Measurements from ENCODE around the gene ERMP1.

Gene ERMP1

GRCh38 chr9:5820425-5820824 is 12.5 kb downstream of the ERMP1 start:
- peaks cover 0 to 3% of the 10 kb centered on the region in 2 donors for H3K36me3 ChIP-seq (replicated peaks in 1 of 2; ENCODE audit: control insufficient read depth in 2 of 2, insufficient read depth in 2 of 2, low read length in 2 of 2)
- no peak overlapping the region for H3K23ac ChIP-seq (ENCODE audit: low read depth, low read length, poor library complexity)
- H2BK12ac ChIP-seq (ENCODE audit: low read length) = no peak overlapping the region
- no peak overlapping the region for H2AFZ ChIP-seq (ENCODE audit: low read length)
- no peak overlapping the region for H3K14ac ChIP-seq (ENCODE audit: low read length)
- H3K79me1 ChIP-seq (ENCODE audit: low read depth, low read length) = peaks cover 2% of the 10 kb centered on the region
- no peak overlapping the region for H3K4ac ChIP-seq (ENCODE audit: low read length)
- no peak overlapping the region for H4K8ac ChIP-seq (ENCODE audit: low read depth, low read length)
- no peak overlapping the region for H3K9ac ChIP-seq (ENCODE audit: low read depth, low read length, poor library complexity)
- no peak overlapping the region for H2BK120ac ChIP-seq (ENCODE audit: low read depth, low read length)
- no peak overlapping the region for H3K4me3 ChIP-seq (ENCODE audit: low read length in 2 of 2)
- H3K9me3 ChIP-seq (replicated peaks in 1 of 2; ENCODE audit: control insufficient read depth in 2 of 2, insufficient read depth in 1 of 2, low read depth in 1 of 2, low read length in 2 of 2) = no peaks in the 10 kb centered on the region
- H3K4me1 ChIP-seq (ENCODE audit: control insufficient read depth in 2 of 2, insufficient read depth in 1 of 2, low read depth in 1 of 2, low read length in 2 of 2) = no peaks in the 10 kb centered on the region
- H3K27me3 ChIP-seq (ENCODE audit: control insufficient read depth in 3 of 3, insufficient read depth in 3 of 3, low read depth in 1 of 3, low read length in 3 of 3) = no peaks in the 10 kb centered on the region
- no peak overlapping the region for H2BK15ac ChIP-seq (ENCODE audit: low read length)
- H2BK5ac ChIP-seq (ENCODE audit: low read length) = no peak overlapping the region
- no peak overlapping the region for H2AK5ac ChIP-seq (ENCODE audit: low read depth, low read length)
- H3K4me2 ChIP-seq (ENCODE audit: insufficient read depth, low read length, poor library complexity, severe bottlenecking) = no peak overlapping the region
- no peak overlapping the region for H3K27ac ChIP-seq (replicated peaks; ENCODE audit: low read length)
- WGBS, 2 donors (ENCODE audit: extremely low coverage in 2 of 2, insufficient read length in 2 of 2, insufficient replicate concordance in 1 of 2) = no CpG with 5 or more reads among the region's 1 CpG
- DNase-seq (ENCODE audit: low spot score) = no peak
- no peak overlapping the region for H3K18ac ChIP-seq (ENCODE audit: low read length)
- H4K91ac ChIP-seq (ENCODE audit: low read depth, low read length, poor library complexity) = no peak overlapping the region

GRCh38 chr9:5819174-5819573 is 13.7 kb downstream of the ERMP1 start:
- H3K36me3 ChIP-seq (replicated peaks in 1 of 2; ENCODE audit: control insufficient read depth in 2 of 2, insufficient read depth in 2 of 2, low read length in 2 of 2) = peaks cover 0 to 3% of the 10 kb centered on the region in 2 donors
- no peak overlapping the region for H2BK5ac ChIP-seq (ENCODE audit: low read length)
- no CpG with 5 or more reads among the region's 6 CpGs for WGBS, 2 donors (ENCODE audit: extremely low coverage in 2 of 2, insufficient read length in 2 of 2, insufficient replicate concordance in 1 of 2)
- H3K4me2 ChIP-seq (ENCODE audit: insufficient read depth, low read length, poor library complexity, severe bottlenecking) = no peak overlapping the region
- H3K4ac ChIP-seq (ENCODE audit: low read length) = no peak overlapping the region
- H2BK12ac ChIP-seq (ENCODE audit: low read length) = no peak overlapping the region
- H2AFZ ChIP-seq (ENCODE audit: low read length) = no peak overlapping the region
- no peaks in the 10 kb centered on the region for H3K4me1 ChIP-seq (ENCODE audit: control insufficient read depth in 2 of 2, insufficient read depth in 1 of 2, low read depth in 1 of 2, low read length in 2 of 2)
- no peak overlapping the region for H2AK5ac ChIP-seq (ENCODE audit: low read depth, low read length)
- H2BK120ac ChIP-seq (ENCODE audit: low read depth, low read length) = no peak overlapping the region
- no peak for DNase-seq (ENCODE audit: low spot score)
- H3K79me1 ChIP-seq (ENCODE audit: low read depth, low read length) = peaks cover 2% of the 10 kb centered on the region
- no peak overlapping the region for H3K27ac ChIP-seq (replicated peaks; ENCODE audit: low read length)
- H2BK15ac ChIP-seq (ENCODE audit: low read length) = no peak overlapping the region
- no peak overlapping the region for H3K23ac ChIP-seq (ENCODE audit: low read depth, low read length, poor library complexity)
- H4K8ac ChIP-seq (ENCODE audit: low read depth, low read length) = no peak overlapping the region
- H3K18ac ChIP-seq (ENCODE audit: low read length) = no peak overlapping the region
- no peaks in the 10 kb centered on the region for H3K27me3 ChIP-seq (ENCODE audit: control insufficient read depth in 3 of 3, insufficient read depth in 3 of 3, low read depth in 1 of 3, low read length in 3 of 3)
- no peak overlapping the region for H3K9ac ChIP-seq (ENCODE audit: low read depth, low read length, poor library complexity)
- H4K91ac ChIP-seq (ENCODE audit: low read depth, low read length, poor library complexity) = no peak overlapping the region
- H3K9me3 ChIP-seq (replicated peaks in 1 of 2; ENCODE audit: control insufficient read depth in 2 of 2, insufficient read depth in 1 of 2, low read depth in 1 of 2, low read length in 2 of 2) = no peaks in the 10 kb centered on the region
- H3K14ac ChIP-seq (ENCODE audit: low read length) = no peak overlapping the region
- no peak overlapping the region for H3K4me3 ChIP-seq (ENCODE audit: low read length in 2 of 2)

- Histone ChIP-seq H4K8ac (ENCODE audit: low read depth, low read length) (no peak overlapping the region), H3K4me1 (ENCODE audit: control insufficient read depth in 2 of 2, insufficient read depth in 1 of 2, low read depth in 1 of 2, low read length in 2 of 2) (no peaks in the 10 kb centered on the region), H3K18ac (ENCODE audit: low read length) (no peak overlapping the region), H3K79me1 (ENCODE audit: low read depth, low read length) (no peaks in the 10 kb centered on the region), H4K91ac (ENCODE audit: low read depth, low read length, poor library complexity) (no peak overlapping the region), H3K14ac (ENCODE audit: low read length) (no peak overlapping the region), H3K4ac (ENCODE audit: low read length) (no peak overlapping the region), H2BK5ac (ENCODE audit: low read length) (no peak overlapping the region), H2BK120ac (ENCODE audit: low read depth, low read length) (no peak overlapping the region), H2BK15ac (ENCODE audit: low read length) (no peak overlapping the region), H3K27ac (replicated peaks; ENCODE audit: low read length) (no peak overlapping the region), H2AK5ac (ENCODE audit: low read depth, low read length) (no peak overlapping the region), H3K4me2 (ENCODE audit: insufficient read depth, low read length, poor library complexity, severe bottlenecking) (no peak overlapping the region), H3K9me3 (replicated peaks in 1 of 2; ENCODE audit: control insufficient read depth in 2 of 2, insufficient read depth in 1 of 2, low read depth in 1 of 2, low read length in 2 of 2) (no peaks in the 10 kb centered on the region), H3K9ac (ENCODE audit: low read depth, low read length, poor library complexity) (no peak overlapping the region), H2BK12ac (ENCODE audit: low read length) (no peak overlapping the region), H3K23ac (ENCODE audit: low read depth, low read length, poor library complexity) (no peak overlapping the region), H3K27me3 (ENCODE audit: control insufficient read depth in 3 of 3, insufficient read depth in 3 of 3, low read depth in 1 of 3, low read length in 3 of 3) (no peaks in the 10 kb centered on the region), H3K4me3 (ENCODE audit: low read length in 2 of 2) (no peak overlapping the region), H3K36me3 (replicated peaks in 1 of 2; ENCODE audit: control insufficient read depth in 2 of 2, insufficient read depth in 2 of 2, low read length in 2 of 2) (no peaks in the 10 kb centered on the region), H2AFZ (ENCODE audit: low read length) (no peak overlapping the region)
- DNase-seq (ENCODE audit: low spot score) = no peak
- no CpG with 5 or more reads among the region's 2 CpGs for WGBS, 2 donors (ENCODE audit: extremely low coverage in 2 of 2, insufficient read length in 2 of 2, insufficient replicate concordance in 1 of 2)
Observed at GRCh38 chr9:5818424-5819142, 14.3 kb downstream of the ERMP1 start.

GRCh38 chr9:5817862-5818261 is 15.1 kb downstream of the ERMP1 start:
- WGBS, 2 donors (ENCODE audit: extremely low coverage in 2 of 2, insufficient read length in 2 of 2, insufficient replicate concordance in 1 of 2) = no CpG with 5 or more reads among the region's 3 CpGs
- Histone ChIP-seq H3K4ac (ENCODE audit: low read length) (no peak overlapping the region), H3K4me2 (ENCODE audit: insufficient read depth, low read length, poor library complexity, severe bottlenecking) (no peak overlapping the region), H3K18ac (ENCODE audit: low read length) (no peak overlapping the region), H2BK12ac (ENCODE audit: low read length) (no peak overlapping the region), H2BK5ac (ENCODE audit: low read length) (no peak overlapping the region), H4K8ac (ENCODE audit: low read depth, low read length) (no peak overlapping the region), H3K27me3 (ENCODE audit: control insufficient read depth in 3 of 3, insufficient read depth in 3 of 3, low read depth in 1 of 3, low read length in 3 of 3) (no peaks in the 10 kb centered on the region), H3K4me3 (ENCODE audit: low read length in 2 of 2) (no peak overlapping the region), H3K36me3 (replicated peaks in 1 of 2; ENCODE audit: control insufficient read depth in 2 of 2, insufficient read depth in 2 of 2, low read length in 2 of 2) (no peaks in the 10 kb centered on the region), H3K9ac (ENCODE audit: low read depth, low read length, poor library complexity) (no peak overlapping the region), H3K79me1 (ENCODE audit: low read depth, low read length) (no peaks in the 10 kb centered on the region), H3K27ac (replicated peaks; ENCODE audit: low read length) (no peak overlapping the region), H3K9me3 (replicated peaks in 1 of 2; ENCODE audit: control insufficient read depth in 2 of 2, insufficient read depth in 1 of 2, low read depth in 1 of 2, low read length in 2 of 2) (no peaks in the 10 kb centered on the region), H2BK15ac (ENCODE audit: low read length) (no peak overlapping the region), H2AK5ac (ENCODE audit: low read depth, low read length) (no peak overlapping the region), H4K91ac (ENCODE audit: low read depth, low read length, poor library complexity) (no peak overlapping the region), H3K14ac (ENCODE audit: low read length) (no peak overlapping the region), H2BK120ac (ENCODE audit: low read depth, low read length) (no peak overlapping the region), H3K23ac (ENCODE audit: low read depth, low read length, poor library complexity) (no peak overlapping the region), H3K4me1 (ENCODE audit: control insufficient read depth in 2 of 2, insufficient read depth in 1 of 2, low read depth in 1 of 2, low read length in 2 of 2) (no peaks in the 10 kb centered on the region), H2AFZ (ENCODE audit: low read length) (no peak overlapping the region)
- DNase-seq (ENCODE audit: low spot score) = no peak

All from neuronal stem cell (in vitro differentiated cells).